CD4-positive, alpha-beta T cell treated with Interferon alpha-2 for 1 hour (primary cell): ENCODE data around the gene MFNG.

Experiments used
- DNase-seq, 2 donors: peaks; one replicate each; pipeline ENCODE4 v3.0.0-alpha.2; 2020 to 2022

MFNG gene

DNA sequence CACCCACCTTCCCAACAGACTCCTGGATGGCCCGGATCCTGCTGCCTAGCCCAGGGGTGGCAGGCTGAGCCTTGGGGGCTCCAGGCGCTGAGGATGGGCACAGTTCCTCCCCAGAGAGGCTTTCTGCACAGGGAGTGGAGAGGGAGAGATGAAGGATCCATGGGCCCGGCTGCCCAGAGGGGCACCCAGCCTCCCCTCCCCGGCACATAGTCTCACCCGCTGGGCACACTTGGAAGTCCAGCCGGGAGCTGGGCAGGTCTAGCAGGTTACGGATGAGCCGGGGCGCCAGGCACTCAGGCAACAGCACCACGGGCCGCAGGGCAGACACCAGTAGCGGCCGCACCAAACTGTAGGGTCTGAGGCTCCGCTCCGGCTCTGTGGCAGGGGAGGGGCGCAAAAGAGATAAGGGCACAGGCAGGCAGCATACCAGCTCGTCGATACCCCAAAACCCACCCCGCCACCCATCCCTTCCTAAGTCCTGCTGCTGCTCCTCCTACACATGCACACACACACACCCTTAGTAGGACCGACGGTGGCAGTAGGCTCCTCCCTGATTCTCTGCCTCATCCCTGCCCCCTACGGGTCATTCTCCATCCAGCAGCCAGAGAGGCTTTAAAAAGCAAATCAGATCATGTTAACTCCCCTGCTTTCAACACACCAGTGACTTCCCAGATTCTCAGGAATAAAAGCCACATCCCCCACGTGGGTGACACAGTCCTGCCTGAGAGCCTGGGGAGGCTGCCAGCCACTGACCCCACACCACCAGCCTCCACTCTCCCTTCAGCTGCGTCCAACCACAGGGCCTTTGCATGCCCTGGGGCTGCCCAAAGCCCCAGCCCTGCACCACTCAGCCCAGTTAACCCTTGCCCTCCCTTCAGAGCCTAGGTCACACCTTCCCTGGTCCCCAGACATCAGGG, 6.5 kb upstream of the MFNG start:
- peak; percentile 68 to 70 for DNase-seq

DNA sequence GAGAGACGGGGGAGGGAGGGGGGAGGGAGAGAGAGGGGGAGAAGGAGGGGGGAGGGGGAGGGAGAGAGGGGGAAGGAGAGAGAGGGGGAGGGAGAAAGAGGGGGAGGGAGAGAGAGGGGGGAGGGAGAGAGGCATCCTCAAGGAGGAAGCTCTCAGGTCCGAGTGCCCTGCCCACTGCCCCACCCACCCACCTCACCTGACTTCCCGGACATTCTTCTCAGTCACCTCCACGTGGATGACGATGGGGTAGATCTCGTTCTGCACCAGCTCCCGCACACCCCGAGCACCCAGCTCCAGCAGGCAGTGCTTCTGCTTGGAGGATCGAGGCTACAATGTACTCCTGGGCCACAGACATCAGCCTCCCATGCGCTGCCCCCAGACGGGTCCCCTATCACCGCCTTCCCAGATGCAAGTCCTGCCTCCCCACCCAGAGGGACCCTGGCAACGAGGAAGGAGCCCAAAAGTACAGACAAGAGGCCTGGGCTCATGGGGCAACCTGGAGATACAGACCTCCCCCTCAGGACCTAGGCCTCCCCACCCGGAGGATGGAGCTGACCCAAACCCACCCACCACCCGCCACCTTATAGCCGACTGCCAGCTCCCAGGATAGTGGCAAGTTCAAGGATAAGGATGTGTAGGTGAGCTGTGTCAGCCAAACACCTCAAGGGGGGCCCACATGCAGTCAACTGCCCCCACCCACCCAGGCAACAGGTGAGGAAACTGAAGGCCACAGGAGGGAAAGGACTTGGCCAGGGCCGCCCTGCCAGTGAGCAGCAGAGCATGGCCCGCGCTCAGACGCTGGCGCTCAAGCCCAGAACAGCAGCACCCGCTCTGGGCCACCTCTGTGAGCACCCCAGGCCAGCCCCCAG, 5.6 kb upstream of the MFNG start:
- no peak for DNase-seq

DNA sequence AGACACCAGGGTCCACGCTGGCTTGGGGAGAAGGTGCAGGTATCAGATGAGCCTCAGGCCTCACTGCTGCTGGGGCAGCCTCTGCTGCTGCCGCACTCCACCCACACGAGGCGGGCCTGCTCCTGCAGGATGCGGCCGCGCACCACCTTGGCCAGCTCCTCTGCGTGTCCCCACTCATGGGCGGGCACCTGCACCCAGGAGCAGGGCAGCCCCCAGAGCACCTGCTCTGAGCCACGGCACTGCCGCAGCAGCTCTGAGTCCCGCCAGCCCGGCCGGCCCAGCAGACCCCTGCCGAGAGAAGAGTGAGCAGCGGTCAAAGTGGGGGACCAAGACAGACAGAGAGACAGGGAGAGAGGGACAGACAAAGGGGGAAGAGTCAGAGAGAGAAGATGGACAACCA, 4.9 kb upstream of the MFNG start:
- no peak for DNase-seq

GRCh38 chr22:37489983-37490382, 3.8 kb upstream of the MFNG start:
- DNase-seq = no peak

DNA sequence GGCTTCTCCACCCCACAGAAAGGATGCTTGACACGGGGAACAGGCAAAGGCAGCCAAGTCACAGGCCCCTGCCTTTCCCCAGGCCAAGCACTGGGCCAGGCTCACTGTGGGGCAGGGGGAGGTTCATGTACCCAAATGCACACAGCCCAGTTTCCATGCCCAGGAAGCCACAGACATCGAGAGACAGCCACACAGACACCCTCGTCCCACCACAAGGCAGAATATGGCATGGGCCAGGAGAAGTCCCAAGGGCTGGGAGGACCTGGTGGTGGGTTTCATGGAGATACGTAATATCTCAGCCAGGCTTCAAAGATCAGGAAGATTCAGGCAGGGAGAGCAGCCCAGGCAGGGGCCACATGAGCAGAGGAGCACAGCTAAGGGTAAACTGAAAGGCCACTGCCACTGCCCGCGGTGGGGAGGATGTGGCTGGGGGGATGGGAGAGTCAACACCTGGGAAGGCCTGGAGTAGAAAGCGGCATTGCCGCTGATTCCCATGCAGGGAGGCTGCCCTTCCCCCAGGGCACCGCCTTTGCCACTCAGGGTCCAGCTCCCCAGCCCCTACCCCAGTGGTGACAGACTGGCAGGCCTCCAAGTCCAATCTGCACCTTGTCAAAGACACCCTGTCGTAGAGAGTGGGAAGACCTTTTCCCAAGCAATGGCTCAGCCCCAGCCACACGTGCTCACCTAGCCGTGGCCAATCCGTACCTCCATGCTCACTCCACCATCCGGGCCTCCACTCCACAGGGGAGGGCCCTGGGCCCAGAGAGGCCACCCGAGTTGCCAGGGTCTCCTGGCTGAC, 2.4 kb upstream of the MFNG start:
- no peak for DNase-seq

DNA sequence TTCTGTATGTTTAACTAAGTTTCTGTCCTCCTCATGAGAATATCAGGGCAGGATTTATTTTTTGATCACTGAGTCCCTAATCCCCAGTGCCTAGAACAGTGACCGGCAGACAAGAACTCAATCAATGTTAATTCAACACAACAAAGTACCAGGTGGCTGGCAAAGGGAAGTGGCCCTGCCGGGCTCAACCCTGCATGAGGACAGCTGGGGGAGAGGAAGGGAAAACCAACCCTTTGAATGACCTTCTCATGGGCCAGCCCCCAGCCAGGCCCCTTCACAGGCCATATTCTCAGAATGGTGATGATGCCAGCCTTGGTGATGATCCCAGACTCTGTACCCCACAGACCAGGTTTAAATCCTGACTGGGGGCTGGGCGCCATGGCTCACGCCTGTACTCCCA, 1.4 kb upstream of the MFNG start:
- no peak for DNase-seq

- DNase-seq = no peak
Observed at GRCh38 chr22:37487129-37487528, 945 bp upstream of the MFNG start.

- peak in 1 of 2 donors; percentile 15 for DNase-seq
Observed at GRCh38 chr22:37485395-37486223, 575 bp downstream of the MFNG start.

DNA sequence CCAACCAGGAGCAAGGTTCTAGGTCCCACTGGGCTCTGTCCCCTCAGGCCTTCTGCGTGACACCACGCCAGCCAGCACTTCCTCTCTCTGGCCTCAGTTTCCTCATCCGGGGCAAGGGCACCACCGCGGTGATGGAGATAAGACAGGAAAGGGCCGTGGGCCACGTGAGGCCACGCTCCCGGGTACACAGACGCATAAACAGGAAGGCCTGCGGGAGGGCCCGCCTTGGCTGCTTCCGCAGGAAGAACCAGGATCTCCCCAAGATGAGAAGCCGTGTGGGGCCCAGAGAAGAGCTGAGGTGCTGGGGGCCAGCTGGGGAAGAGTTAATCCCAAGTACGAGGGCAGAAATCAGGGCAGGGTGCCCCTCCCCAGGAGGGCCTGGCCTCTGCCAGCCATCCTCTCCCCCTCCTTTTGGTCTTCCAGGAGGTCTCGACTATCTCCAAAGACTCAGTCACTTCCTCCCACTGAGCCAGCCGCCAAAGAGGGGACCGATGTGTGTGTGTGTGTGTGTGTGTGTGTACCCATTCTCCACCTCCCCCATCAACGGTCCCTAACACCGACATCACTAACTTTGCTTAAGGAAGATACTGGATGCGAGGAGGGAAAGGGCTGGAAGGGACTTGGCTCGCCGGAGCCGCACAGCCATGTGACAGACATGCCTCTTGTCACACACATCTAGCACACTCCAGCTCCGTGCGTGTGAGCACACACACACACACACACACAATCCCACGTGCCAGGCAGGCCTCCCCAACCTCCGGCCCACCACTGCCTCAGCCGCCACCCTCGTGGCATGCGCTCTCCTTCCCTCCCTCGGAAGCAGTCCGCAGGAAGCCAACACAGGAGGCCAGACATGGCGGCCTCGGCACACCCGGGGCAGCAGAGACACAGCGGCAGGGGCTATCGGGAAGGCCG, 1.4 kb downstream of the MFNG start:
- peak; percentile 73 to 80 for DNase-seq

- DNase-seq = no peak
Observed at GRCh38 chr22:37483050-37483449, 3.1 kb downstream of the MFNG start.

DNA sequence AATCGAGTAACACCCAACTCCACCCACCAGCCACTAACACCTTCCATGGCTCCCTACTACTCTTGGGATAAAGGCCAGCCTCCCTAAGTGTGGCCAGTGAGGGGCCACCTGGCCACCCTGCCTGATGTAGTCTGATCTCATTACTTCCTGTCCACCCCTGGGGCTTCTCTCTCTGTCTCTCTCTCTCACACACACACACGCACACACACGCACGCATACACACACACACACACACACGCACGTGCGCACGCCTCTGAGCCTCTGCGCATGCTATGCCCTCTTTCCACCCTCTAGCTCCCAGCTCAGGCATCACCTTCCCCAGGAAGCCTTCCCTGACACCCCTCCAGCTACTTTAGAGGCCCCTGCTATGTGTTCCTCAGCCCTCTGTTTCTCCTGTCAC, 3.9 kb downstream of the MFNG start:
- DNase-seq = no peak

- no peak for DNase-seq
Observed at GRCh38 chr22:37481347-37481907, 4.8 kb downstream of the MFNG start.

GRCh38 chr22:37480387-37481346, 5.5 kb downstream of the MFNG start:
- DNase-seq = no peak

- DNase-seq = no peak
Observed at GRCh38 chr22:37479196-37479595, 7.0 kb downstream of the MFNG start.

DNA sequence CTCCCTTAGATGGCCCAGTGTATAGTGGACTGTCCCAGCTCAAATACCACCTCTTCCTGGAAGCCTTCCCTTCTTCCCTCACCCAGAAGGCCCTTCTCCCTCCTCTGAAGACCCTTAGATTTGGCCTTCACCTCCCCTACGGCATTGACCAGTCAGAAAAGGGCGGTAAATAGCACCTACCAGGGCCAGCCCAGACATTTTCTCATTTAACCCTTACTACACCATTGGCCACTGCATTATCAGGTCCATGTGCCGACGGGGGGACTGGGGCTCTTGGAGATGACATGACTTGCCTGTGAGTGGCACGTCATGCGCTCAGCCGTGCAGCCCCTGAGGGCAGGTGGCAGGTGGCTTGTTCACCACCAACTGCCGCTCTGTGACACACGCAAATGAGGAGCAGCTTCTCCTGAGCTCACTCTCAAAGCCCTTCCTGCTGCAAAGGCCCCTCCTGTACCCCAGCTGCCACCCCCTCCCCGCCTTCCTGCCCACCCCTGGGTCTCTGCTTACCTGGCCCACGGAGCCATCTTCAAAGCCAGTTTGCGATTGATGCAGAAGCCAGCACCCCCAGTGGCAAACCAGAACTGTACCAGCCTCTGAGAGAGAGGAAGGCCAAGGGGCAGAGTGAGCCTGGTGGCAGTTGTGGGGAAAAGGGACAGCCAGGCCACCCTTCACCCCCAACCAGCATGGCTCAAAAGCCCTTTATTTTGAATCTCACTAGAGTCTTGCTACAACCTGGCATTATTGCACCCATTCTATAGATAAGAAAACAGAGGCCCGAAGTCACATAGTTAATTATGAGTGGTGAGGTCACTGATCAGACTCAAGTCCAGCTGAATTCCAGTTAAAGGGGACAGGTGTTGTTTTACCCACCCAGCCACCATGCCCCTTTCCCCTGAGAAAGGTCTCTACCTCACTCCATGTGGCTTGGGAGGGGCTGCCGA, 9.5 kb downstream of the MFNG start:
- no peak for DNase-seq

- no peak for DNase-seq
Observed at GRCh38 chr22:37474447-37475090, 11.6 kb downstream of the MFNG start.

GRCh38 chr22:37473437-37473946, 12.7 kb downstream of the MFNG start:
- DNase-seq = no peak
